ENCODE measurements around the gene WDR77.

- TF ChIP-seq, protein P1, sequence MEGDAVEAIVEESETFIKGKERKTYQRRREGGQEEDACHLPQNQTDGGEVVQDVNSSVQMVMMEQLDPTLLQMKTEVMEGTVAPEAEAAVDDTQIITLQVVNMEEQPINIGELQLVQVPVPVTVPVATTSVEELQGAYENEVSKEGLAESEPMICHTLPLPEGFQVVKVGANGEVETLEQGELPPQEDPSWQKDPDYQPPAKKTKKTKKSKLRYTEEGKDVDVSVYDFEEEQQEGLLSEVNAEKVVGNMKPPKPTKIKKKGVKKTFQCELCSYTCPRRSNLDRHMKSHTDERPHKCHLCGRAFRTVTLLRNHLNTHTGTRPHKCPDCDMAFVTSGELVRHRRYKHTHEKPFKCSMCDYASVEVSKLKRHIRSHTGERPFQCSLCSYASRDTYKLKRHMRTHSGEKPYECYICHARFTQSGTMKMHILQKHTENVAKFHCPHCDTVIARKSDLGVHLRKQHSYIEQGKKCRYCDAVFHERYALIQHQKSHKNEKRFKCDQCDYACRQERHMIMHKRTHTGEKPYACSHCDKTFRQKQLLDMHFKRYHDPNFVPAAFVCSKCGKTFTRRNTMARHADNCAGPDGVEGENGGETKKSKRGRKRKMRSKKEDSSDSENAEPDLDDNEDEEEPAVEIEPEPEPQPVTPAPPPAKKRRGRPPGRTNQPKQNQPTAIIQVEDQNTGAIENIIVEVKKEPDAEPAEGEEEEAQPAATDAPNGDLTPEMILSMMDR (conservative IDR thresholded peaks at IDR 0.05 in 1 of 2, IDR thresholded peaks at IDR 0.05 in 1 of 2; ENCODE audit: low read depth in 1 of 2, low read length in 2 of 2): no peak
- TF ChIP-seq EZH2 (IDR thresholded peaks at IDR 0.05; ENCODE audit: low read length, missing control alignments): no peak
These were observed 604 bp upstream of the WDR77 start for GRCh38 chr1:111449703-111450017.
